GM19035 (cell line): ENCODE results near the gene MBTPS2.
"Not testable (repeated sequence)": the region's sequence is repeated elsewhere in the genome, so short reads cannot be mapped to it uniquely, and the experiment has no call there.

Experiments
- ATAC-seq: cut with Tn5 transposase; IDR thresholded peaks from one replicate; pipeline ENCODE4 v1.9.1; 2021; ENCODE audit not compliant: unreplicated experiment

MBTPS2 gene

GRCh38 chrX:21855937-21856415 lies 16.6 kb downstream of the MBTPS2 start, which contains the start of gene YY2:
TSS of gene YY2 (plus strand) at chrX:21855987. CDS start at chrX:21856485, 498 bp downstream.
- no peak for ATAC-seq

- no peak for ATAC-seq
These were observed 17.1 kb downstream of the MBTPS2 start for GRCh38 chrX:21856504-21856903.

GRCh38 chrX:21863241-21863640 lies 23.8 kb downstream of the MBTPS2 start:
- no peak for ATAC-seq

- no peak for ATAC-seq
These were observed 26.0 kb downstream of the MBTPS2 start for GRCh38 chrX:21865436-21865835.

- no peak for ATAC-seq
These were observed 31.1 kb downstream of the MBTPS2 start for GRCh38 chrX:21870494-21870893.

GRCh38 chrX:21873063-21873775 lies 33.8 kb downstream of the MBTPS2 start:
- ATAC-seq: no peak

- not testable (repeated sequence) for ATAC-seq
These were observed 34.8 kb downstream of the MBTPS2 start for GRCh38 chrX:21874182-21874581.

GRCh38 chrX:21875013-21875412 lies 35.6 kb downstream of the MBTPS2 start:
- ATAC-seq: no peak

- no peak for ATAC-seq
These were observed 42.6 kb downstream of the MBTPS2 start for GRCh38 chrX:21881881-21882574.

GRCh38 chrX:21883258-21883657 lies 43.8 kb downstream of the MBTPS2 start:
- ATAC-seq: no peak

GRCh38 chrX:21885568-21885967 lies 46.2 kb downstream of the MBTPS2 start:
- no peak for ATAC-seq

GRCh38 chrX:21905313-21905712 lies 65.9 kb downstream of the MBTPS2 start:
- ATAC-seq: no peak

GRCh38 chrX:21905953-21906352 lies 66.5 kb downstream of the MBTPS2 start:
- ATAC-seq: no peak

- no peak for ATAC-seq
These were observed 67.8 kb downstream of the MBTPS2 start for GRCh38 chrX:21907260-21907659.

- no peak for ATAC-seq
These were observed 72.1 kb downstream of the MBTPS2 start for GRCh38 chrX:21911481-21911880.

GRCh38 chrX:21912220-21912619 lies 72.8 kb downstream of the MBTPS2 start:
- ATAC-seq: no peak

GRCh38 chrX:21912989-21913388 lies 73.6 kb downstream of the MBTPS2 start:
- no peak for ATAC-seq

GRCh38 chrX:21926116-21926515 lies 86.7 kb downstream of the MBTPS2 start:
- ATAC-seq: no peak

GRCh38 chrX:21926527-21927278 lies 87.3 kb downstream of the MBTPS2 start:
- peak; percentile 81 for ATAC-seq

GRCh38 chrX:21929209-21929608 lies 89.8 kb downstream of the MBTPS2 start:
- ATAC-seq: no peak

- no peak for ATAC-seq
These were observed 91.6 kb downstream of the MBTPS2 start for GRCh38 chrX:21930986-21931385.
